Osteoblast (primary cell): ENCODE measurements around the gene ZNF804B. TPM values are rescaled to one million over a fixed set of nuclear protein-coding genes. Genes with fewer than 3 reads are reported as not detected.

ENCODE experiments used
- DNase-seq: peaks from one replicate; pipeline ENCODE4 v3.0.0; 2011; ENCODE audit warnings: low spot score, mixed read lengths; ENCODE audit not compliant: insufficient read length; ENCODE audit errors: missing footprints
- H2AFZ ChIP-seq: 2 replicates; pipeline ENCODE4 v1.6.0; 2011; ENCODE audit warnings: mild to moderate bottlenecking, low read length
- H3K27ac ChIP-seq: 2 replicates; pipeline ENCODE4 v1.5.1; 2011; ENCODE audit warnings: mild to moderate bottlenecking, low read depth, low read length, moderate library complexity
- H3K27me3 ChIP-seq: 2 replicates; pipeline ENCODE4 v1.6.0; 2012; ENCODE audit warnings: mild to moderate bottlenecking, control low read depth, inconsistent platforms, low read length, moderate library complexity; ENCODE audit not compliant: insufficient read depth
- H3K36me3 ChIP-seq: 2 replicates; pipeline ENCODE4 v1.5.1; 2011; ENCODE audit warnings: mild to moderate bottlenecking, low read length, control low read depth, moderate library complexity; ENCODE audit not compliant: insufficient read depth
- H3K4me1 ChIP-seq: 2 replicates; pipeline ENCODE4 v1.5.1; 2011; ENCODE audit warnings: mild to moderate bottlenecking, low read length, control low read depth, moderate library complexity; ENCODE audit not compliant: insufficient read depth
- H3K4me2 ChIP-seq: 2 replicates; pipeline ENCODE4 v1.6.0; 2011; ENCODE audit warnings: mild to moderate bottlenecking, low read length; ENCODE audit not compliant: insufficient read depth
- H3K4me3 ChIP-seq: fragments of 200-600 bp; sonication (generic); 3 replicates; pipeline ENCODE4 v1.5.1; 2012; ENCODE audit warnings: mild to moderate bottlenecking, low read length, inconsistent platforms; ENCODE audit not compliant: insufficient read depth
- H3K79me2 ChIP-seq: 2 replicates; pipeline ENCODE4 v1.6.0; 2012; ENCODE audit warnings: mild to moderate bottlenecking, low read length, control low read depth, inconsistent platforms; ENCODE audit not compliant: insufficient read depth
- H3K9me3 ChIP-seq: 2 replicates; pipeline ENCODE4 v1.5.1; 2011; ENCODE audit warnings: low read depth, low read length, control low read depth
- H4K20me1 ChIP-seq: 2 replicates; pipeline ENCODE4 v1.6.0; 2012; ENCODE audit warnings: mild to moderate bottlenecking, low read length, control low read depth; ENCODE audit not compliant: insufficient read depth
- total RNA-seq: library from RNA; depleted of rRNA; stranded (reverse); fragments of >200 nt; gene quantifications from 2 replicates; pipeline ENCODE4 v1.2.3, GENCODE V29; 2012
- TF ChIP-seq, protein P1 (sequence below): IDR thresholded peaks from 2 replicates; pipeline ENCODE4 v1.5.1; 2011; ENCODE audit warnings: mild to moderate bottlenecking, low read depth, low read length, moderate library complexity; ENCODE audit errors: extremely low read depth

The ZNF804B gene
- total RNA-seq, 1 donor = not detected

GRCh38 chr7:89247207-89247606 is 487.7 kb downstream of the ZNF804B start:
- Histone ChIP-seq H3K36me3 (no peaks in the 10 kb centered on the region), H3K79me2 (no peaks in the 10 kb centered on the region), H3K9me3 (peaks cover 4% of the 10 kb centered on the region), H3K27me3 (no peaks in the 10 kb centered on the region), H3K4me1 (no peaks in the 10 kb centered on the region), H3K4me2 (no peak overlapping the region), H3K27ac (no peak overlapping the region), H4K20me1 (no peaks in the 10 kb centered on the region), H3K4me3 (no peak overlapping the region), H2AFZ (no peak overlapping the region)
- DNase-seq = no peak
- TF ChIP-seq, protein P1, sequence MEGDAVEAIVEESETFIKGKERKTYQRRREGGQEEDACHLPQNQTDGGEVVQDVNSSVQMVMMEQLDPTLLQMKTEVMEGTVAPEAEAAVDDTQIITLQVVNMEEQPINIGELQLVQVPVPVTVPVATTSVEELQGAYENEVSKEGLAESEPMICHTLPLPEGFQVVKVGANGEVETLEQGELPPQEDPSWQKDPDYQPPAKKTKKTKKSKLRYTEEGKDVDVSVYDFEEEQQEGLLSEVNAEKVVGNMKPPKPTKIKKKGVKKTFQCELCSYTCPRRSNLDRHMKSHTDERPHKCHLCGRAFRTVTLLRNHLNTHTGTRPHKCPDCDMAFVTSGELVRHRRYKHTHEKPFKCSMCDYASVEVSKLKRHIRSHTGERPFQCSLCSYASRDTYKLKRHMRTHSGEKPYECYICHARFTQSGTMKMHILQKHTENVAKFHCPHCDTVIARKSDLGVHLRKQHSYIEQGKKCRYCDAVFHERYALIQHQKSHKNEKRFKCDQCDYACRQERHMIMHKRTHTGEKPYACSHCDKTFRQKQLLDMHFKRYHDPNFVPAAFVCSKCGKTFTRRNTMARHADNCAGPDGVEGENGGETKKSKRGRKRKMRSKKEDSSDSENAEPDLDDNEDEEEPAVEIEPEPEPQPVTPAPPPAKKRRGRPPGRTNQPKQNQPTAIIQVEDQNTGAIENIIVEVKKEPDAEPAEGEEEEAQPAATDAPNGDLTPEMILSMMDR = no peak

DNA sequence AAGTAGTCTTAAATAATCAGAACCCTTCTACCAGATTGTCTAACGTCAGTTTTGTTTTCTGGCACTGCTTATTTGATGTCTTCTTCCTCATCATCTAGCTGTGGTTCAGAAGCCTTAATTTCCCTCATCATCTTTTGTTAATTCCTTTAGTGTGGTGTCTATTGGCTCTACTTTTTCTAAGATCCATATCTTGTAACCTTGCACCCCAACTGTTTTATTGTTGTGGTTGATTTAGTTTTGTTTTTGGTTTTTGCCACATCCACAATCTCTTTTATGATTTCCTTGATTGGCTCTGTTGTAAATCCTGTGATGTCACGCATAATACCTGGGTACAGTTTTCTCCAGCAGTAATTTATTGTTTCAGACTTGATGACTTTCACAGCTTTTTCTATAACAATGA is 499.6 kb downstream of the ZNF804B start:
- H3K9me3 ChIP-seq = no peaks in the 10 kb centered on the region
- H3K4me1 ChIP-seq = no peaks in the 10 kb centered on the region
- no peaks in the 10 kb centered on the region for H3K27me3 ChIP-seq
- H3K4me2 ChIP-seq = no peak overlapping the region
- H3K4me3 ChIP-seq = no peak overlapping the region
- H3K36me3 ChIP-seq = no peaks in the 10 kb centered on the region
- H3K27ac ChIP-seq = no peak overlapping the region
- no peaks in the 10 kb centered on the region for H4K20me1 ChIP-seq
- TF ChIP-seq, protein P1 = no peak
- H3K79me2 ChIP-seq = no peaks in the 10 kb centered on the region
- no peak overlapping the region for H2AFZ ChIP-seq
- DNase-seq = no peak

DNA sequence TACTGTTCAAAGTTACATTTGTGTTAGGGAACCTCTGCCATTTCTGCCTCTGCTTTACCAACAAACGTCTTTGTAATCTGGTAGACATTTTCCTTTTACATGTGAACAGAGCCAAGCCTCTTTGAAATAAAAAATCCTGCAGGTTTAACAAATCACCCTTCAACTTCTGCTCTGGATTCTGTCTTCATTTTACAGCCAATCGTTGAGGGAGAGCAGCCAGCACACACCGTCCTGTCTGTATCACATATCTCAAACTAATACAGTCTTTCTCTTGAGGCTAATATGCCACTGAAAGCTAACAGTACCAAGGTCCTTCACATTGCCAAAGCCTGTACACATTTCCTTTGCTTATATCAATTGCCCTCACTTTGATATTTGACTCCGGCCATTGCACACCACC is 504.6 kb downstream of the ZNF804B start:
- Histone ChIP-seq H3K4me1 (no peaks in the 10 kb centered on the region), H3K79me2 (no peaks in the 10 kb centered on the region), H4K20me1 (no peaks in the 10 kb centered on the region), H2AFZ (no peak overlapping the region), H3K36me3 (no peaks in the 10 kb centered on the region), H3K4me3 (no peak overlapping the region), H3K27me3 (no peaks in the 10 kb centered on the region), H3K9me3 (no peaks in the 10 kb centered on the region), H3K4me2 (no peak overlapping the region), H3K27ac (no peak overlapping the region)
- TF ChIP-seq, protein P1 = no peak
- no peak for DNase-seq

GRCh38 chr7:89265631-89266030 is 506.1 kb downstream of the ZNF804B start:
- Histone ChIP-seq H3K27me3 (no peaks in the 10 kb centered on the region), H3K9me3 (no peaks in the 10 kb centered on the region), H4K20me1 (no peaks in the 10 kb centered on the region), H3K27ac (no peak overlapping the region), H3K36me3 (no peaks in the 10 kb centered on the region), H3K4me2 (no peak overlapping the region), H3K4me1 (no peaks in the 10 kb centered on the region), H2AFZ (no peak overlapping the region), H3K79me2 (no peaks in the 10 kb centered on the region), H3K4me3 (no peak overlapping the region)
- DNase-seq = no peak
- TF ChIP-seq, protein P1 = no peak
